ENCODE measurements around the gene PRORP. TPM values are rescaled to one million over a fixed set of nuclear protein-coding genes. Genes with fewer than 3 reads are reported as not detected.

Gene PRORP
- total RNA-seq, 1 experiment from 2014 or later: 24.7 TPM

GRCh38 chr14:35113308-35113950, 8.9 kb upstream of the PRORP start:
- no TSS peak for BruUV-seq (replicated peaks)
- no peaks in the 10 kb centered on the region for H4K20me1 ChIP-seq (ENCODE audit: insufficient read depth)
- TF ChIP-seq CTCF (conservative IDR thresholded peaks at IDR 0.05) (no peak), EZH2 (IDR thresholded peaks at IDR 0.05; ENCODE audit: low read depth) (no peak)
- intact Hi-C loops (cut with micrococcal nuclease; ENCODE audit: unreplicated experiment): no loop called here
- no peak overlapping the region for H2AFZ ChIP-seq
- H3K79me2 ChIP-seq (ENCODE audit: low read depth): no peaks in the 10 kb centered on the region
- H3K4me2 ChIP-seq: no peak overlapping the region
- no peaks in the 10 kb centered on the region for H3K4me1 ChIP-seq (replicated peaks; ENCODE audit: insufficient read depth)
- CTCF ChIA-PET: no interaction called here
- no peaks in the 10 kb centered on the region for H3K27me3 ChIP-seq (ENCODE audit: insufficient read depth, low read depth)
- no peak overlapping the region for H3K4me3 ChIP-seq
- H3K27ac ChIP-seq: no peak overlapping the region
- H3K9me2 ChIP-seq (ENCODE audit: insufficient read depth): no peaks in the 10 kb centered on the region
- H3K9me3 ChIP-seq (ENCODE audit: insufficient read depth, low read depth): 0 out of 2 replicates have a peak, but pooled peaks cover 3% of the 10 kb centered on the region
- no peak for DNase-seq
- no peaks in the 10 kb centered on the region; the same call in 1 of the 2 replicates for H3K36me3 ChIP-seq (ENCODE audit: low read depth)
- POLR2A ChIA-PET (ENCODE audit: unreplicated experiment): no interaction called here
- H3F3A ChIP-seq (ENCODE audit: insufficient read depth, low read depth): no peaks in the 10 kb centered on the region

- Histone ChIP-seq H3K79me2 (ENCODE audit: low read depth) (no peaks in the 10 kb centered on the region), H3K36me3 (ENCODE audit: low read depth) (no peaks in the 10 kb centered on the region; the same call in 1 of the 2 replicates), H3K4me1 (replicated peaks; ENCODE audit: insufficient read depth) (no peaks in the 10 kb centered on the region), H4K20me1 (ENCODE audit: insufficient read depth) (no peaks in the 10 kb centered on the region), H3K27me3 (ENCODE audit: insufficient read depth, low read depth) (no peaks in the 10 kb centered on the region), H3K4me2 (no peak overlapping the region), H3K4me3 (no peak overlapping the region), H3K9me3 (ENCODE audit: insufficient read depth, low read depth) (0 out of 2 replicates have a peak, but pooled peaks cover 3% of the 10 kb centered on the region), H2AFZ (no peak overlapping the region), H3K9me2 (ENCODE audit: insufficient read depth) (no peaks in the 10 kb centered on the region), H3K27ac (no peak overlapping the region), H3F3A (ENCODE audit: insufficient read depth, low read depth) (no peaks in the 10 kb centered on the region)
- TF ChIP-seq EZH2 (IDR thresholded peaks at IDR 0.05; ENCODE audit: low read depth): no peak
- no peak for TF ChIP-seq CTCF (conservative IDR thresholded peaks at IDR 0.05)
- DNase-seq: no peak
- ChIA-PET CTCF (no interaction called here), POLR2A (ENCODE audit: unreplicated experiment) (no interaction called here)
- intact Hi-C loops (cut with micrococcal nuclease; ENCODE audit: unreplicated experiment): no loop called here
- no TSS peak for BruUV-seq (replicated peaks)
Observed at GRCh38 chr14:35114036-35114435, 8.3 kb upstream of the PRORP start.

- POLR2A ChIA-PET (ENCODE audit: unreplicated experiment): no interaction called here
- no TSS peak for BruUV-seq (replicated peaks)
- TF ChIP-seq EZH2 (IDR thresholded peaks at IDR 0.05; ENCODE audit: low read depth): no peak
Observed at GRCh38 chr14:35116242-35116641, 6.1 kb upstream of the PRORP start.

More at GRCh38 chr14:35116242-35116641, 6.1 kb upstream of the PRORP start:
- H3K36me3 ChIP-seq (ENCODE audit: low read depth): no peaks in the 10 kb centered on the region; the same call in 1 of the 2 replicates
- H4K20me1 ChIP-seq (ENCODE audit: insufficient read depth): no peaks in the 10 kb centered on the region
- H3F3A ChIP-seq (ENCODE audit: insufficient read depth, low read depth): peaks cover 5% of the 10 kb centered on the region; the same call in 1 of the 2 replicates
- no peaks in the 10 kb centered on the region for H3K9me2 ChIP-seq (ENCODE audit: insufficient read depth)
- 0 out of 2 replicates have a peak, but pooled peaks cover 3% of the 10 kb centered on the region for H3K9me3 ChIP-seq (ENCODE audit: insufficient read depth, low read depth)
- no peak overlapping the region for H3K27ac ChIP-seq
- H2AFZ ChIP-seq: no peak overlapping the region
- 0 out of 2 replicates have a peak, but pooled peaks cover 5% of the 10 kb centered on the region for H3K79me2 ChIP-seq (ENCODE audit: low read depth)
- no peak for DNase-seq
- intact Hi-C loops (cut with micrococcal nuclease; ENCODE audit: unreplicated experiment): no loop called here
- CTCF ChIA-PET: no interaction called here
- H3K4me1 ChIP-seq (replicated peaks; ENCODE audit: insufficient read depth): no peaks in the 10 kb centered on the region
- H3K27me3 ChIP-seq (ENCODE audit: insufficient read depth, low read depth): no peaks in the 10 kb centered on the region
- no peak overlapping the region for H3K4me2 ChIP-seq
- H3K4me3 ChIP-seq: no peak overlapping the region
